Measurements from ENCODE around the gene PA2G4.

The PA2G4 gene

GRCh38 chr12:56079723-56080555, 24.4 kb upstream of the PA2G4 start, which contains the start of gene ERBB3:
Gene ERBB3, plus strand, starts transcription at chr12:56080165. Its CDS starts 136 bp downstream, at chr12:56080301.
- FAIRE-seq (no peak), DNase-seq (ENCODE audit: insufficient read length, low spot score) (peak; percentile 61)
- TF ChIP-seq POLR2AphosphoS5 (IDR thresholded peaks at IDR 0.05; ENCODE audit: low read depth, low read length) (no peak), SPI1 (IDR thresholded peaks at IDR 0.05; ENCODE audit: low read depth, low read length) (no peak), POU2F2 (IDR thresholded peaks at IDR 0.05; ENCODE audit: low read depth, low read length) (no peak), TAF1 (IDR thresholded peaks at IDR 0.05; ENCODE audit: low read depth, low read length) (no peak), PAX5 (IDR thresholded peaks at IDR 0.05; ENCODE audit: insufficient read depth, low read length, severe bottlenecking) (no peak), POLR2A (IDR thresholded peaks at IDR 0.05; ENCODE audit: low read depth, low read length) (no peak)

DNA sequence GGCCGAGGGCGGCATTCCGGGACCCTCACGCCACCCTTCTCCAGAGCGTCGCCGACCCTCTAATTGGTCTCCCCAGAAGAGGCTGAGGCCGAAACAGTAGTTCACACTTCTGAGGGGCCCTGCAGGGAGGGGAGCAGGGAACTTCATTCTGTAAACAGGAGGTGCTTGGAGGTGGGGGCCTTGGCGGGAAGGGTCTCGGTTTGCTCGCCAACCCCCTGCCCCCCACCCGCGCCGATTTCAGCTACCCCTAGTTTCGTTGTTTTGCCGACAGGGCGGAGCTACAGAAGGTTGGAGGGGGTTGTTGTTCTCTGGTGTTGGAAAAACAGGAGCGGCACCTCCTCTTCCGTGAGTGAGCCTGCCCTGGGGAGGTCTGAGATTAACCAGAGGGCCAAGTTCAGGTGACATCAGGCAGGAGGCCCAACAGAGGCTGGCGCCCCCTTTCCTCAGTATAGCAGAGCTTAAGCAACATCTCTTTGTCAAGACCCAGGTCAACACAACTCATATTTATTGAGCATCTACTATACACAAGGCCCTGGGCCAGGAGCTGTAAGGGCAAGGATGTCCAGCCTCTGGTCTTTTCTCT, 23.7 kb upstream of the PA2G4 start:
- TF ChIP-seq POLR2AphosphoS5 (IDR thresholded peaks at IDR 0.05; ENCODE audit: low read depth, low read length), result no peak
- no peak for TF ChIP-seq TAF1 (IDR thresholded peaks at IDR 0.05; ENCODE audit: low read depth, low read length)
- TF ChIP-seq PAX5 (IDR thresholded peaks at IDR 0.05; ENCODE audit: insufficient read depth, low read length, severe bottlenecking), result no peak
- no peak for TF ChIP-seq POU2F2 (IDR thresholded peaks at IDR 0.05; ENCODE audit: low read depth, low read length)
- TF ChIP-seq POLR2A (IDR thresholded peaks at IDR 0.05; ENCODE audit: low read depth, low read length), result no peak
- TF ChIP-seq SPI1 (IDR thresholded peaks at IDR 0.05; ENCODE audit: low read depth, low read length), result no peak
- DNase-seq (ENCODE audit: insufficient read length, low spot score) (no peak), FAIRE-seq (no peak)

GRCh38 chr12:56081393-56082347, 22.7 kb upstream of the PA2G4 start:
- FAIRE-seq (no peak), DNase-seq (ENCODE audit: insufficient read length, low spot score) (no peak)

GRCh38 chr12:56082382-56082781, 22.0 kb upstream of the PA2G4 start:
- FAIRE-seq, result no peak
- no peak for DNase-seq (ENCODE audit: insufficient read length, low spot score)
- TF ChIP-seq POLR2A (IDR thresholded peaks at IDR 0.05; ENCODE audit: low read depth, low read length), result no peak
- TF ChIP-seq SPI1 (IDR thresholded peaks at IDR 0.05; ENCODE audit: low read depth, low read length), result no peak
- TF ChIP-seq POLR2AphosphoS5 (IDR thresholded peaks at IDR 0.05; ENCODE audit: low read depth, low read length), result no peak
- TF ChIP-seq TAF1 (IDR thresholded peaks at IDR 0.05; ENCODE audit: low read depth, low read length), result no peak
- TF ChIP-seq PAX5 (IDR thresholded peaks at IDR 0.05; ENCODE audit: insufficient read depth, low read length, severe bottlenecking), result no peak
- no peak for TF ChIP-seq POU2F2 (IDR thresholded peaks at IDR 0.05; ENCODE audit: low read depth, low read length)

More at GRCh38 chr12:56081393-56082347, 22.7 kb upstream of the PA2G4 start:
- TF ChIP-seq POU2F2 (IDR thresholded peaks at IDR 0.05; ENCODE audit: low read depth, low read length) (no peak), TAF1 (IDR thresholded peaks at IDR 0.05; ENCODE audit: low read depth, low read length) (no peak), POLR2AphosphoS5 (IDR thresholded peaks at IDR 0.05; ENCODE audit: low read depth, low read length) (no peak), POLR2A (IDR thresholded peaks at IDR 0.05; ENCODE audit: low read depth, low read length) (no peak), PAX5 (IDR thresholded peaks at IDR 0.05; ENCODE audit: insufficient read depth, low read length, severe bottlenecking) (no peak), SPI1 (IDR thresholded peaks at IDR 0.05; ENCODE audit: low read depth, low read length) (no peak)

DNA sequence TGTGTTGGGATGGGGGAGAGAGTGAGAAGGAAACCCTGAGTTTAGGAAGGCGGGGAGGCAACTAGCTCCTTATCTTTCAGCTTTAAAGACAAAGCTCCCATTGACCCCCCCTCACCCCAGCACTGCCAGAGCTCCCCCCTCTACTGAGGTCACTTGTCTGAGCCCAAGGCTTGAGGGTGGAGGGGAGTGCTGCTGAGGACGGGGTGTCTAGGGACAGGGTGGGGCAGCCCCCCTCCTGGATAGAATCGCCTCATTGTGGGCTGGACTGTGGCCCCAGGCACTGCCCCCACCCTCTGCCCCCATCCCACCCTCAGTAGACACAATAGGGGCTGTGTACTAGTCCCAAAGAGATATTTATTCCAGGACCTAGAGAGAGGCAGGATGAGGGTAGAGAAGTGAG, 21.4 kb upstream of the PA2G4 start:
- DNase-seq (ENCODE audit: insufficient read length, low spot score) (no peak), FAIRE-seq (no peak)
- TF ChIP-seq PAX5 (IDR thresholded peaks at IDR 0.05; ENCODE audit: insufficient read depth, low read length, severe bottlenecking), result no peak
- TF ChIP-seq TAF1 (IDR thresholded peaks at IDR 0.05; ENCODE audit: low read depth, low read length), result no peak
- TF ChIP-seq POLR2A (IDR thresholded peaks at IDR 0.05; ENCODE audit: low read depth, low read length), result no peak
- no peak for TF ChIP-seq SPI1 (IDR thresholded peaks at IDR 0.05; ENCODE audit: low read depth, low read length)
- no peak for TF ChIP-seq POLR2AphosphoS5 (IDR thresholded peaks at IDR 0.05; ENCODE audit: low read depth, low read length)
- TF ChIP-seq POU2F2 (IDR thresholded peaks at IDR 0.05; ENCODE audit: low read depth, low read length), result no peak

- FAIRE-seq, result no peak
- no peak for TF ChIP-seq POLR2A (IDR thresholded peaks at IDR 0.05; ENCODE audit: low read depth, low read length)
- TF ChIP-seq PAX5 (IDR thresholded peaks at IDR 0.05; ENCODE audit: insufficient read depth, low read length, severe bottlenecking), result no peak
- TF ChIP-seq SPI1 (IDR thresholded peaks at IDR 0.05; ENCODE audit: low read depth, low read length), result no peak
- TF ChIP-seq POLR2AphosphoS5 (IDR thresholded peaks at IDR 0.05; ENCODE audit: low read depth, low read length), result no peak
- TF ChIP-seq TAF1 (IDR thresholded peaks at IDR 0.05; ENCODE audit: low read depth, low read length), result no peak
- TF ChIP-seq POU2F2 (IDR thresholded peaks at IDR 0.05; ENCODE audit: low read depth, low read length), result no peak
- DNase-seq (ENCODE audit: insufficient read length, low spot score), result no peak
These were observed 19.3 kb upstream of the PA2G4 start for GRCh38 chr12:56084958-56085543.

GRCh38 chr12:56086096-56086495, 18.3 kb upstream of the PA2G4 start:
- TF ChIP-seq PAX5 (IDR thresholded peaks at IDR 0.05; ENCODE audit: insufficient read depth, low read length, severe bottlenecking), result no peak
- TF ChIP-seq POLR2A (IDR thresholded peaks at IDR 0.05; ENCODE audit: low read depth, low read length), result no peak
- no peak for TF ChIP-seq TAF1 (IDR thresholded peaks at IDR 0.05; ENCODE audit: low read depth, low read length)
- no peak for TF ChIP-seq SPI1 (IDR thresholded peaks at IDR 0.05; ENCODE audit: low read depth, low read length)
- no peak for DNase-seq (ENCODE audit: insufficient read length, low spot score)
- FAIRE-seq, result no peak

- no peak for FAIRE-seq
- DNase-seq (ENCODE audit: insufficient read length, low spot score), result no peak
- no peak for TF ChIP-seq TAF1 (IDR thresholded peaks at IDR 0.05; ENCODE audit: low read depth, low read length)
- no peak for TF ChIP-seq SPI1 (IDR thresholded peaks at IDR 0.05; ENCODE audit: low read depth, low read length)
- TF ChIP-seq POLR2A (IDR thresholded peaks at IDR 0.05; ENCODE audit: low read depth, low read length), result no peak
- no peak for TF ChIP-seq POLR2AphosphoS5 (IDR thresholded peaks at IDR 0.05; ENCODE audit: low read depth, low read length)
- TF ChIP-seq PAX5 (IDR thresholded peaks at IDR 0.05; ENCODE audit: insufficient read depth, low read length, severe bottlenecking), result no peak
- TF ChIP-seq POU2F2 (IDR thresholded peaks at IDR 0.05; ENCODE audit: low read depth, low read length), result no peak
These were observed 17.8 kb upstream of the PA2G4 start for GRCh38 chr12:56086608-56087007.
